SJCRH30 (cell line): ENCODE results near the gene GSX1. TPM values are rescaled to one million over a fixed set of nuclear protein-coding genes. Genes with fewer than 3 reads are reported as not detected.

Source experiments
- DNase-seq, 2 experiments: peaks; one replicate each; pipeline ENCODE4 v3.0.0-alpha.2; 2015 to 2020
- H3K27ac ChIP-seq: fragments of 250-450 bp; sonication (Bioruptor Pico); 2 replicates; pipeline ENCODE4 v1.5.1; 2020; ENCODE audit warnings: mild to moderate bottlenecking, moderate library complexity
- H3K27me3 ChIP-seq: fragments of 250-450 bp; sonication (Bioruptor Pico); 2 replicates; pipeline ENCODE4 v1.5.1; 2020; ENCODE audit warnings: mild to moderate bottlenecking, moderate library complexity
- H3K36me3 ChIP-seq: fragments of 250-450 bp; sonication (Bioruptor Pico); 2 replicates; pipeline ENCODE4 v1.5.1; 2020; ENCODE audit warnings: mild to moderate bottlenecking, moderate library complexity
- H3K4me1 ChIP-seq: fragments of 250-450 bp; sonication (Bioruptor Pico); 2 replicates; pipeline ENCODE4 v1.5.1; 2020; ENCODE audit warnings: mild to moderate bottlenecking, moderate library complexity
- H3K4me3 ChIP-seq: fragments of 250-450 bp; sonication (Bioruptor Pico); 2 replicates; pipeline ENCODE4 v1.5.1; 2020; ENCODE audit warnings: mild to moderate bottlenecking, moderate library complexity
- H3K9me3 ChIP-seq: fragments of 250-450 bp; sonication (Bioruptor Pico); replicated peaks from 2 replicates; pipeline ENCODE4 v1.5.1; 2020; ENCODE audit warnings: mild to moderate bottlenecking, moderate library complexity
- total RNA-seq: library from RNA; depleted of rRNA; stranded (reverse); fragments of >200 nt; shearing (Covaris generic); gene quantifications from 2 replicates; pipeline ENCODE4 v1.2.3, GENCODE V29; 2014

The GSX1 gene
- total RNA-seq, 1 experiment from 2014 or later = not detected

- Histone ChIP-seq H3K27ac (no peak overlapping the region), H3K4me3 (no peak overlapping the region), H3K9me3 (0 out of 2 replicates have a peak, but pooled peaks cover 8% of the 10 kb centered on the region), H3K27me3 (no peaks in the 10 kb centered on the region; the same call in 1 of the 2 replicates), H3K36me3 (no peaks in the 10 kb centered on the region), H3K4me1 (no peaks in the 10 kb centered on the region)
- DNase-seq = no peak
Measured at GRCh38 chr13:27789153-27789494, 3.2 kb upstream of the GSX1 start.

GRCh38 chr13:27789495-27790303 lies 2.6 kb upstream of the GSX1 start:
- Histone ChIP-seq H3K27me3 (no peaks in the 10 kb centered on the region; the same call in 1 of the 2 replicates), H3K4me1 (no peaks in the 10 kb centered on the region), H3K4me3 (no peak overlapping the region), H3K36me3 (no peaks in the 10 kb centered on the region), H3K27ac (no peak overlapping the region), H3K9me3 (0 out of 2 replicates have a peak, but pooled peaks cover 8% of the 10 kb centered on the region)
- no peak for DNase-seq

GRCh38 chr13:27790523-27790922 lies 1.8 kb upstream of the GSX1 start:
- H3K36me3 ChIP-seq = no peaks in the 10 kb centered on the region
- no peaks in the 10 kb centered on the region for H3K4me1 ChIP-seq
- no peak overlapping the region for H3K4me3 ChIP-seq
- no peak overlapping the region for H3K27ac ChIP-seq
- no peak for DNase-seq
- H3K27me3 ChIP-seq = no peaks in the 10 kb centered on the region
- H3K9me3 ChIP-seq = 0 out of 2 replicates have a peak, but pooled peaks cover 3% of the 10 kb centered on the region

- Histone ChIP-seq H3K27ac (no peak overlapping the region), H3K27me3 (no peaks in the 10 kb centered on the region), H3K4me3 (no peak overlapping the region), H3K36me3 (no peaks in the 10 kb centered on the region), H3K9me3 (0 out of 2 replicates have a peak, but pooled peaks cover 3% of the 10 kb centered on the region), H3K4me1 (no peaks in the 10 kb centered on the region)
- DNase-seq = no peak
Measured at GRCh38 chr13:27791146-27791900, 960 bp upstream of the GSX1 start.

GRCh38 chr13:27791901-27792392 lies 336 bp upstream of the GSX1 start:
- no peak for DNase-seq
- no peaks in the 10 kb centered on the region for H3K4me1 ChIP-seq
- H3K9me3 ChIP-seq = no peaks in the 10 kb centered on the region
- no peaks in the 10 kb centered on the region for H3K36me3 ChIP-seq
- no peak overlapping the region for H3K4me3 ChIP-seq
- no peaks in the 10 kb centered on the region for H3K27me3 ChIP-seq
- no peak overlapping the region for H3K27ac ChIP-seq

- DNase-seq = no peak
- Histone ChIP-seq H3K27me3 (no peaks in the 10 kb centered on the region), H3K4me3 (no peak overlapping the region)
Measured at GRCh38 chr13:27793507-27794367, 1.5 kb downstream of the GSX1 start.

GRCh38 chr13:27794368-27794691 lies 2.0 kb downstream of the GSX1 start:
- Histone ChIP-seq H3K4me3 (no peak overlapping the region), H3K9me3 (no peaks in the 10 kb centered on the region), H3K27me3 (no peaks in the 10 kb centered on the region; the same call in 1 of the 2 replicates), H3K27ac (no peak overlapping the region), H3K4me1 (no peaks in the 10 kb centered on the region), H3K36me3 (no peaks in the 10 kb centered on the region)
- DNase-seq = no peak

More at GRCh38 chr13:27793507-27794367, 1.5 kb downstream of the GSX1 start:
- no peaks in the 10 kb centered on the region for H3K36me3 ChIP-seq
- no peaks in the 10 kb centered on the region for H3K9me3 ChIP-seq
- H3K4me1 ChIP-seq = no peaks in the 10 kb centered on the region
- H3K27ac ChIP-seq = no peak overlapping the region

- Histone ChIP-seq H3K4me1 (no peaks in the 10 kb centered on the region), H3K9me3 (no peaks in the 10 kb centered on the region), H3K27ac (no peak overlapping the region), H3K4me3 (no peak overlapping the region), H3K36me3 (no peaks in the 10 kb centered on the region), H3K27me3 (no peaks in the 10 kb centered on the region; the same call in 1 of the 2 replicates)
- DNase-seq = no peak
Measured at GRCh38 chr13:27794921-27795717, 2.8 kb downstream of the GSX1 start.

GRCh38 chr13:27795718-27796019 lies 3.4 kb downstream of the GSX1 start:
- no peak for DNase-seq
- no peak overlapping the region for H3K27ac ChIP-seq
- no peak overlapping the region for H3K4me3 ChIP-seq
- H3K4me1 ChIP-seq = no peaks in the 10 kb centered on the region
- H3K27me3 ChIP-seq = no peaks in the 10 kb centered on the region; the same call in 1 of the 2 replicates
- H3K9me3 ChIP-seq = no peaks in the 10 kb centered on the region
- H3K36me3 ChIP-seq = no peaks in the 10 kb centered on the region

- Histone ChIP-seq H3K27me3 (no peaks in the 10 kb centered on the region; the same call in 1 of the 2 replicates), H3K27ac (no peak overlapping the region), H3K36me3 (no peaks in the 10 kb centered on the region), H3K9me3 (no peaks in the 10 kb centered on the region), H3K4me1 (no peaks in the 10 kb centered on the region), H3K4me3 (no peak overlapping the region)
- no peak for DNase-seq
Measured at GRCh38 chr13:27796544-27797227, 4.4 kb downstream of the GSX1 start.

GRCh38 chr13:27797228-27797624 lies 4.9 kb downstream of the GSX1 start:
- no peaks in the 10 kb centered on the region; the same call in 1 of the 2 replicates for H3K27me3 ChIP-seq
- no peaks in the 10 kb centered on the region for H3K9me3 ChIP-seq
- H3K36me3 ChIP-seq = no peaks in the 10 kb centered on the region
- H3K4me3 ChIP-seq = no peak overlapping the region
- H3K27ac ChIP-seq = no peak overlapping the region
- H3K4me1 ChIP-seq = no peaks in the 10 kb centered on the region
- DNase-seq = no peak

GRCh38 chr13:27806744-27807387 lies 14.6 kb downstream of the GSX1 start:
- Histone ChIP-seq H3K27ac (no peak overlapping the region), H3K27me3 (peaks cover 36% of the 10 kb centered on the region), H3K9me3 (no peaks in the 10 kb centered on the region), H3K4me3 (no peak overlapping the region), H3K4me1 (no peaks in the 10 kb centered on the region), H3K36me3 (no peaks in the 10 kb centered on the region)
- no peak for DNase-seq

GRCh38 chr13:27808851-27809550 lies 16.7 kb downstream of the GSX1 start:
- Histone ChIP-seq H3K4me3 (no peak overlapping the region), H3K36me3 (no peaks in the 10 kb centered on the region), H3K27ac (no peak overlapping the region), H3K27me3 (peaks cover 48% of the 10 kb centered on the region), H3K9me3 (no peaks in the 10 kb centered on the region), H3K4me1 (no peaks in the 10 kb centered on the region)
- no peak for DNase-seq
